ENCODE measurements around the gene THAP5. TPM values are rescaled to one million over a fixed set of nuclear protein-coding genes. Genes with fewer than 3 reads are reported as not detected.

Gene THAP5, protein sequence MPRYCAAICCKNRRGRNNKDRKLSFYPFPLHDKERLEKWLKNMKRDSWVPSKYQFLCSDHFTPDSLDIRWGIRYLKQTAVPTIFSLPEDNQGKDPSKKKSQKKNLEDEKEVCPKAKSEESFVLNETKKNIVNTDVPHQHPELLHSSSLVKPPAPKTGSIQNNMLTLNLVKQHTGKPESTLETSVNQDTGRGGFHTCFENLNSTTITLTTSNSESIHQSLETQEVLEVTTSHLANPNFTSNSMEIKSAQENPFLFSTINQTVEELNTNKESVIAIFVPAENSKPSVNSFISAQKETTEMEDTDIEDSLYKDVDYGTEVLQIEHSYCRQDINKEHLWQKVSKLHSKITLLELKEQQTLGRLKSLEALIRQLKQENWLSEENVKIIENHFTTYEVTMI
- 10 to 100 TPM; 22.2 to 46.8 (median 29.4) TPM for total RNA-seq

DNA sequence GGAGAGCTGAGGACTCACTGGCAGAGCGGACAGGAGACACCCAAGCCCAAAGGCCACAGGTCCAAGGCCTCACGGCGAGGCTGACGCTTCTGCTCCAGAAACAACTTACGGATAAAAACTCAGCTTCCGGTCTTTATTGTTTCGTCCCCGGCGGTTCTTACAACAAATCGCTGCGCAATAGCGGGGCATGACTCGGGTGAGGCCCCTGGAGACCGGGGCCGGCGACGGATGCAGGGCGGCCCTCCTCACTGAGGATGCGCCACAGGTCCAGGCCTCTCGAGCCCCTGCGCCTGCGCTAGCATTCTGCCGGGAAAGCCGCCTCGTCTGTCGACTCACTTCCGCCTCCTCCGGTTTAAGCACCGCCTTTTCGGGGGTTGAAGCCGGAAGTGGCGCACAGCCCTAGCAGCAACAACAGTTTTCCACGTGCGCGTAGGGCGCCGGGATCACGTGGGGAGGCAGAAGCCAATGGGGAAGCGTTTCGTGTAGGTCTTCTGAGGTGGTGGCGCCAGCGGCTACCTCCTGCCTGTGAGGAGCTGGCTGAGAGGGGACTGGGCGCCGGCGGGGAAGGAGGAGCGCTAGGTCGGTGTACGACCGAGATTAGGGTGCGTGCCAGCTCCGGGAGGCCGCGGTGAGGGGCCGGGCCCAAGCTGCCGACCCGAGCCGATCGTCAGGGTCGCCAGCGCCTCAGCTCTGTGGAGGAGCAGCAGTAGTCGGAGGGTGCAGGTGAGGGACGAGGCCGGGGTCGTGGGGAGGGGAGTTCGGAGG lies at the start of gene THAP5, which contains the start of gene DNAJB9:
Gene THAP5, minus strand, starts transcription at position 326 of the 765 bp plus-strand sequence. Its CDS starts 137 bp downstream, at position 189.
Gene DNAJB9, plus strand, starts transcription at position 494 of the 765 bp plus-strand sequence. CDS start 1,853 bp downstream, outside the sequence.
- WGBS, 10 experiments = 0 to 4% (median 0%) methylated on average over 3 to 17 of the region's 65 CpGs; no CpG with 5 or more reads in 3 of the 10 experiments
- Histone ChIP-seq H3K4me1 (replicated peaks in 1 of 2) (peaks cover 10 to 23% of the 10 kb centered on the region in 2 donors), H3K4me3 (peak within 1 kb of the TSS; percentile 67 to 84 (median 82)), H3K27ac (peak within 1 kb of the TSS; percentile 91 to 95)
- in situ Hi-C loops (cut with MboI; ENCODE audit: low pct_unique_long_range_greater_than_20kb in 2 of 9, low sequenced_read_pairs in 9 of 9, unreplicated experiment in 9 of 9) = no loop called here
- ATAC-seq (replicated peaks in 6 of 8) = peak; percentile 89 to 97 (median 94)

DNA sequence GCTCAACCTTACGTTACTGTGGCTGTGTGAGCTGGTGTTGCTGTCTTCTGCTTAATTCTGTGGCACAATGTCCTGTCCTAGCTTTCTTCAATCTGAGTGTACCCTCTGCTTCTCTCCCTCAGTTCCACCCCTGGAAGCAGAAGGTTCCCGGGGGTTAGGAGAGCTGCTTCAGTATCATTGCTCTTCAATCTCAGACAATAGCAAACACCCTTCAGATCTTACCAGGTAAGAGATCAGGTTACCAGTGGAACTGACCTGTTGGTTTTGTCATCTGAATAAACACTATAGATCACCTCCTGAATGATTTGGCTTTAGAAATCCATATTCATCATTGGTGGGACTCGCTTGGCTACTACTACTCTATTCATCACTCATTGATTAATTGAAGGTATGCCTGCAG lies 48.5 kb upstream of the THAP5 start:
- Histone ChIP-seq H3K27ac (no peak overlapping the region), H3K4me1 (replicated peaks in 1 of 2) (peaks cover 0 to 18% of the 10 kb centered on the region in 2 donors), H3K4me3 (no peak overlapping the region)
- WGBS, 10 experiments = 21 to 100% (median 80%) methylated on average over 1 to 3 of the region's 3 CpGs; no CpG with 5 or more reads in 2 of the 10 experiments
- in situ Hi-C loops (cut with MboI; ENCODE audit: low pct_unique_long_range_greater_than_20kb in 2 of 9, low sequenced_read_pairs in 9 of 9, unreplicated experiment in 9 of 9) = no loop called here
- no peak for ATAC-seq (replicated peaks in 6 of 8)

DNA sequence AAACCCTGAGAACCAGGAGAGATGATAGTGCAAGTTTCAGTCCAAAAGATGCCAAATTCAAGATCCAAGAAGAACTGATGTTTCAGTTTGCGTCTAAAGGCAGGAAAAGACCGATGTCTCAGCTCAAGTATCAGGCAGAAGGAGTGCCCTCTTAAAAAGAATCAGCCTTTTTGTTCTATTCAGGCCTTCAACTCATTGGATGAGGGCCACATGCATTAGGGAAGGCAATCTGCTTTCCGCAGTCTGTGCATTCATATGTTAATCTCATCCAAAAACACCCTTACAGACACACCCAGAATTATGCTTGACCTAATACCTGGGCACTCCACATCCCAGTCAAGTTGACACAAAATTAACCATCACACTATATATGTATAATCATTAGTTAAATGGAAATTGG lies 45.4 kb upstream of the THAP5 start:
- in situ Hi-C loops (cut with MboI; ENCODE audit: low pct_unique_long_range_greater_than_20kb in 2 of 9, low sequenced_read_pairs in 9 of 9, unreplicated experiment in 9 of 9) = no loop called here
- no peak for ATAC-seq (replicated peaks in 6 of 8)
- H3K4me1 ChIP-seq (replicated peaks in 1 of 2) = peaks cover 0 to 18% of the 10 kb centered on the region in 2 donors
- 41 to 94% (median 71%) methylated on average over 2 to 3 of the region's 3 CpGs; no CpG with 5 or more reads in 1 of the 10 experiments for WGBS, 10 experiments
- H3K27ac ChIP-seq = no peak overlapping the region
- no peak overlapping the region for H3K4me3 ChIP-seq

DNA sequence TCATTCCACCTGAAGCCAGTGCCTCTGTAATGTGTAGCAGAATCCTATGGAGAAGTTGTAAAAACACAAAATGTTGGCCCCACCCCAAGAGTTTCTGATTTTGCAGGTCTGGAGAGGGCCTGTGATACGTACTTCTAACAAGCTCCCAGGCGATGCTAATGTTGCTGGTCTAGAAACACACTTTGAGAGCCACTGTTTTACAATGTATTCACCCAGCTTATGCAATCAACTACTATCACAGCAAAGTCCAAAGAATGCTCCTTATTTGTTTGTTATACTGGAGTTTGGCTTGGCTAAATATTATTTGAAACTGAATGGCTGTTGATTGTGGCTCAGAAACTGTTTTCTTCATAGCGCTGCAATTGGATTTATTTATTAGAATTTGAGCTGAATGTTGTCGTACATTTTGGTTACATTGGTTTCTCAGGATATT lies 44.5 kb upstream of the THAP5 start:
- H3K4me1 ChIP-seq (replicated peaks in 1 of 2) = peaks cover 0 to 13% of the 10 kb centered on the region in 2 donors
- in situ Hi-C loops (cut with MboI; ENCODE audit: low pct_unique_long_range_greater_than_20kb in 2 of 9, low sequenced_read_pairs in 9 of 9, unreplicated experiment in 9 of 9) = no loop called here
- peak in 1 of 8 experiments; percentile 80 for ATAC-seq (replicated peaks in 6 of 8)
- 60 to 100% (median 95%) methylated on average over 1 to 4 of the region's 4 CpGs; no CpG with 5 or more reads in 2 of the 10 experiments for WGBS, 10 experiments
- no peak overlapping the region for H3K27ac ChIP-seq
- H3K4me3 ChIP-seq = no peak overlapping the region

DNA sequence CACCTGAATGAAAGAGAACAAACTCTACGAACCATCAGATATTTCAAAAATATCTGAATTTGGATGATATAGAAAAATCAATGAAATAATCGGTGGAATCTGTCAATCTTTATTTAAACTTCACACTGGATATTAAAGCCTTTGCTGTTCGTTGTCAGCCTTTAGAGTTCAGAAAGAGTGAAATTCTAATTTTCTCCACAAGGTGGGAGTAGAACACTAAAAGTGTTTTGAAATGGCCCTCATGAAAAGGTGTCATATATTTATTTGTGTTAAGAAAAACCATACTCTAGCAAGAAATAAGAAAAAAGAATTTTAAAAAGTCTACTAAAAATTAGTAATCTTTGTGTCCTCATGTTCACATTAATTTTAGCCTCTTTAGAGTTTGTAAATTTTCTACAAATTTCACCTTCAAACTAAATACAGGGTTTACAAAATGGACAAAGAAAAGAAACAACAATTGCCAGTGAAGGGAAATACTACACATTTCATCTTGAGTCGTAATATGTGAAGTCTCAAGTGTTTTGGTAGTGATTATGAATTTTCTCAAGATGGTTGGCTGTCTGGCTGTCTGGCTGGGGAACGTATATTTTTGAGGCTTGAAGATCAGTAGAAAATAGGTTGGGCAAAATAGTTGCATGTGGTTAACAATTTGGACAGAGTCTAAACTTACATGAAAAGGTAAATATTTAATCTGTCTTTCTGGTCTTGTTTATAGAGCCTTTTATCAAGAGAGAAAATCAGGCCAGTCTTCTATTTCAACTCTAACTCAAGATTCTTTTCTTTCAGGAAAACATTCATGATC lies 43.8 kb upstream of the THAP5 start:
- in situ Hi-C loops (cut with MboI; ENCODE audit: low pct_unique_long_range_greater_than_20kb in 2 of 9, low sequenced_read_pairs in 9 of 9, unreplicated experiment in 9 of 9) = no loop called here
- WGBS, 10 experiments = 0 to 29% (median 18%) methylated on average over 3 to 5 of the region's 5 CpGs
- Histone ChIP-seq H3K27ac (no peak overlapping the region), H3K4me1 (replicated peaks in 1 of 2) (peaks cover 0 to 7% of the 10 kb centered on the region in 2 donors), H3K4me3 (no peak overlapping the region)
- ATAC-seq (replicated peaks in 6 of 8) = peak in 7 of 8 experiments; percentile 37 to 64 (median 47)

DNA sequence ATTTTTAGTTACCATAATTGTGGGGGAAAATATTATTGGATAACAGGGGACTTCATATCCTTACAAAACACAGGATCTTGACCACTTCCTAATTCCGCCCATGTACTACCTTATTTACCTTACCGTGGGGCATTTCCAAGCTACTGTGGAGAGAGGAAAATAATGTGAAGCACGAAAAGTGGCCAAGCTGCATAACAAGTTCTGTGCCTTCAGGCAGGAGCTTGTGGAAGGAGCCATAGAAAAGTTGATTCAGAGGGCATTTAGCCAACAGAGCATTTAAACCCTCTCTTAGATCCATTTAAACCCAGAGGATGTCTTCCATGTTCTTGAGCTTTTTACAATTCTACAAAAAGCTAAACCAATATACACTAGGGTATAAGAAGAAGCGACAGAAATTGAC lies 41.8 kb upstream of the THAP5 start:
- 0 to 95% (median 53%) methylated on average over 1 to 4 of the region's 4 CpGs; no CpG with 5 or more reads in 1 of the 10 experiments for WGBS, 10 experiments
- Histone ChIP-seq H3K4me1 (replicated peaks in 1 of 2) (peaks cover 0 to 7% of the 10 kb centered on the region in 2 donors), H3K4me3 (no peak overlapping the region), H3K27ac (no peak overlapping the region)
- in situ Hi-C loops (cut with MboI; ENCODE audit: low pct_unique_long_range_greater_than_20kb in 2 of 9, low sequenced_read_pairs in 9 of 9, unreplicated experiment in 9 of 9) = no loop called here
- ATAC-seq (replicated peaks in 6 of 8) = peak in 1 of 8 experiments; percentile 36

DNA sequence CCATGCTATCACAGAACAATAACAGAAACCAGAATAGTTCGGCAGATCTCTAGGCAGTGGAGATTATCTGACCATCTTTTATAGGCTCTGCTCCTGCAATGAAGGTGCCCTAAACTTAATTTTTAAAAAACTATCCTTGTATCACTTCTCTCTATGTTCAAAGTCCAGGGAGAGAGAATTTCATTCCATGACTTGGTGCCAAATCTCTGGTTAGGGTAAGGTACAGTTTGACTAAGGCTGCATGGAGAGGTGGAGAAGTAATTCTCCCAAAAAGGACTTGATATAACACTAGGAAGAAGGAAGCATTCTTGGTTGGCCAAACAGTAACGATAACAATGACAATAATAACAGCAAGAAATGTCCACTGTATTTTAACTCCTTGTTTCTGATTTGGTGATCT lies 40.1 kb upstream of the THAP5 start:
- Histone ChIP-seq H3K4me3 (no peak overlapping the region), H3K27ac (no peak overlapping the region), H3K4me1 (replicated peaks in 1 of 2) (peaks cover 0 to 7% of the 10 kb centered on the region in 2 donors)
- 50 to 100% (median 76%) methylated on average over 1 to 2 of the region's 2 CpGs; no CpG with 5 or more reads in 2 of the 10 experiments for WGBS, 10 experiments
- no peak for ATAC-seq (replicated peaks in 6 of 8)
- in situ Hi-C loops (cut with MboI; ENCODE audit: low pct_unique_long_range_greater_than_20kb in 2 of 9, low sequenced_read_pairs in 9 of 9, unreplicated experiment in 9 of 9) = no loop called here

DNA sequence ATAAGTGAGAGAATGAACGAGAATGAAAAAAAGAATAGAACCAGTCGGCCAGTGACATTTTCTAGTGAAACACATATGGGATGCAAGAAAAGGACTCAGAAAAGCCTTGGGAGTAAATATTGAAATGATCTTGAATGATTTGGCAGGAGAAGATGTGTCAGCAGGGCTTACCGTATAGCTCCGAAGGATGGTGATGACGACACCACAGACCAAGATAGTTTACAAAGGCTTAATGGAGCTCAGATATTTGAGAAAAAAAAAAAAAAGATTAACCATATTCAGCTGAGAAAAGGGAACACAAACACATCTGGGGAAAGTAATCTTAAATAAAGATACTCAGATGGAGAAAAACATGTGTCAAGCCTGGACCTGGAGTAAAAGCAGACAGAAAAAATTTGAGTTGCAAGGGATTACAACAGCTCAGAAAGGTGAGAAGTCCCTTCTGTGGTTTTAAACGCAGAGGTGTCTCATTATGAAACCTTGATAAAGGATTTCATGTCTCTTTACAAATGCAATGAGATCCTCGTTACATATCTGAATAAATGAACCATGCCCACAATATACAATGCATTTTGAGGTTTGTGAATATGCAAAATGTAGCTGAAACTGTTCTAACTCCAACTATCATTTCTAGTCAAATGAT lies 36.2 kb upstream of the THAP5 start:
- WGBS, 10 experiments = 0 to 100% (median 92%) methylated on average over 1 to 7 of the region's 7 CpGs
- in situ Hi-C loops (cut with MboI; ENCODE audit: low pct_unique_long_range_greater_than_20kb in 2 of 9, low sequenced_read_pairs in 9 of 9, unreplicated experiment in 9 of 9) = no loop called here
- Histone ChIP-seq H3K4me1 (replicated peaks in 1 of 2) (peaks cover 0 to 9% of the 10 kb centered on the region in 2 donors), H3K27ac (no peak overlapping the region), H3K4me3 (no peak overlapping the region)
- ATAC-seq (replicated peaks in 6 of 8) = peak in 4 of 8 experiments; percentile 44 to 81 (median 79)

DNA sequence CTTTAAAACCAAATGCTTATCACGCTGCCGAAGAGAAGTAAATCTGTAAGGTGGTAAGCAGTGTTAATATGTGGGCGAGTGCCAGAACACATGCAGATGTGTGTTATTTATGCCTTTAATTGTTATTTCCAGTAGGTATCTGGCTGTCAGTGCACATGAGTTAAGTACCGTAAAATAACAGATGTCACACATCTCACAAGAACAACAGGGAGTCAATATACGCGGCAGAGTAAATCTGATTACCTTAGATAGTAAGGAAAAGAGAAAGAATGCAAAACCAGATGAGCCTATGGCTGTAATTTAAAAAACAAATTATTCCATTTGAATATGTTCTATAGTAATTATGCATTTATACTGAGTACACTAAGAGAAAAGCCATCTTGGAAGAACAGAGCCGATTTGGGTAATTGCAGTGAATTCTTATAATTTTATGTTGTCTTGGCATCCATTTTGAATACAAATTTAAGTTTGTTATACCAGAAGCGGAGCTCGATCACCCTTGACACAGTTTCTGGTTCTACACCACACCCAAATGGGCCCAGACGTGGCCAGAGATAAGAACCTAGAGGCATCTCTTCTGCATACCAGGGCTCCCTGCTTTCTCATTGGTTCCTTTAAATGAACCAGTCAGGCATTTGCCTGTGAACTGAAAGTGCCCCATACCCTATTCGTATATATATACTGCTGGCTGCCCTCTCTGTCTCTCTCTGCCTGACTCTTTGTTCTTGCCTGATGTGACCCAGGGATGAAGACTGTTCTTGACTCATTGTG lies 35.0 kb upstream of the THAP5 start:
- H3K4me1 ChIP-seq (replicated peaks in 1 of 2) = peaks cover 2 to 11% of the 10 kb centered on the region in 2 donors
- ATAC-seq (replicated peaks in 6 of 8) = peak in 2 of 8 experiments; percentile 22 to 49
- in situ Hi-C loops (cut with MboI; ENCODE audit: low pct_unique_long_range_greater_than_20kb in 2 of 9, low sequenced_read_pairs in 9 of 9, unreplicated experiment in 9 of 9) = no loop called here
- H3K27ac ChIP-seq = no peak overlapping the region
- WGBS, 10 experiments = 11 to 97% (median 89%) methylated on average over 2 to 11 of the region's 11 CpGs
- H3K4me3 ChIP-seq = no peak overlapping the region

DNA sequence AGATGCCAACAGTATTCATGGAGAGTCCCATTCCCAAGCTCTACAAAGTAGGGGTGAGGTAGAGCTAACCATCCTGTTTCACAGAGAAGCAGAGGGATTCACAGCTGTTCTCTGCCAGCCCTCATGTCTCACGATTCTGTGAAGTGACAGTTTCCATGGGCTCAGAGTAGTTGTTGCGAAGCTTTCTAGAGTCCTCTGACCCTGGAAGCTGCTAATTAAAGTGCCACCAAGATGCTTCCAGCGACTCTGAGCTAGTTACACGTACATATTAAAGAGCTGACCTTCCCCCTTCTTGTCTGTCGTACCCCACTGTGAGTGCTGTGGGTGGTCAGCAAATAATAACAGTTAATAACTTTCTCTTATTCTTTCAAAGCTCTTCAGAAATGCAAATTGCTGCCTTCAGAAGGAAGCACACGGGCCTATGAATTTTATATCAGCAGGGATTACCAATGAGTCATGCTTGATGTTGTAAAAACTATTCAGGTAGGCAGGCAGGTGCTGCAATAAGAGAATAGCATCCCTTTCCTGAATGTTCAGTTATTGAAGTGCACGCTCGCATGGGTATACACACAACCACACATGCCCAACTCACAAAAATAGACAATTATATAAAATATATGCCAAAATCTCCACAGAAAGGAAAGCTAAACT lies 34.3 kb upstream of the THAP5 start:
- H3K27ac ChIP-seq = no peak overlapping the region
- ATAC-seq (replicated peaks in 6 of 8) = peak in 1 of 8 experiments; percentile 39
- in situ Hi-C loops (cut with MboI; ENCODE audit: low pct_unique_long_range_greater_than_20kb in 2 of 9, low sequenced_read_pairs in 9 of 9, unreplicated experiment in 9 of 9) = no loop called here
- 42 to 100% (median 64%) methylated on average over 2 to 7 of the region's 8 CpGs; no CpG with 5 or more reads in 1 of the 10 experiments for WGBS, 10 experiments
- no peak overlapping the region for H3K4me3 ChIP-seq
- peaks cover 9 to 18% of the 10 kb centered on the region in 2 donors for H3K4me1 ChIP-seq (replicated peaks in 1 of 2)

DNA sequence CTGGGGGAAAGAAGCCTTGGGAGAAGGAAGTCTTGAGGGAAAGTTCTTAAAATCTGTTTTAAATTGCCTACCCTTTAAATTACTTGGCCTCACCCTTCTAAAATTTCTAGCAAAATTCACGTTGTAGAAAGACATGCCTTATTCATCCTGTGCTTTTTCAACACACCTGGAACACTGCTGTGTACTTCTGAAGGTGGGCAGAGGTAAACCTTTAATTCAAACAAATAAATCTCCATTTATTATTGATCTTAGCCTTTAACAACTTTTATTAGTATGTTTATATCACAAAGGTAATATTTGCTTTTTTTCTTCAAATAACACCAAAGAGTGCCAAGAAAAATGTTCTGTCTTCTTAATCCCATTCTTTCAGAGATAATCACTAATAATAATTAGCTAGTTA lies 30.9 kb upstream of the THAP5 start:
- Histone ChIP-seq H3K27ac (no peak overlapping the region), H3K4me1 (replicated peaks in 1 of 2) (peaks cover 22 to 31% of the 10 kb centered on the region in 2 donors), H3K4me3 (no peak overlapping the region)
- WGBS, 10 experiments = 0 to 100% (median 34%) methylated on average over 1 of the region's 1 CpG; no CpG with 5 or more reads in 2 of the 10 experiments
- no peak for ATAC-seq (replicated peaks in 6 of 8)
- in situ Hi-C loops (cut with MboI; ENCODE audit: low pct_unique_long_range_greater_than_20kb in 2 of 9, low sequenced_read_pairs in 9 of 9, unreplicated experiment in 9 of 9) = no loop called here
